ENCODE data around the gene RPS6KA5. TPM values are rescaled to one million over a fixed set of nuclear protein-coding genes. Genes with fewer than 3 reads are reported as not detected.
"Not testable (repeated sequence)": the region's sequence is repeated elsewhere in the genome, so short reads cannot be mapped to it uniquely, and the experiment has no call there.

Gene RPS6KA5
- total RNA-seq, 4 donors from 2014 or later: 5.8 to 18.4 (median 9.8) TPM

DNA sequence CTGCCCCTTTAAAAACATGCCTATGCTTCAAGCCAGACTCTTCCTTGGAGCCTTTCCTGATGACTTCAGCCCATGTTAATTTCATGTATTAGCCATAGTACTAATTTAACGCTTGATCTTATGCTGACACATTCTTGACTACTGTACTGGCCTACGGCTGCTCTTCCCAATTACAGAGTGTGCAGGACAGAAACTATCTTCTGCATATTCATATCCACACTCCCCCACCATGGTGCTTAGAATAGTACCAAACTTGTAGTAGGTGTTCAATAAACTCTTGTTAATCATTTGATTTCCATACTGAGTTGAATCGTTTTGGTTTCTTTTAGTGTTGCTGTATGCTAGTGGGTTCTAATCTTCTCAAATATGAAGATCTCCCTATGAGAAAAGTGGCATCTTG is 31.6 kb upstream of the RPS6KA5 start:
- intact Hi-C loops (cut with DNase I; ENCODE audit: low total_unique reads): loop anchor here (5.0 kb wide), 1 partner anchor 55 kb away; no protein-coding TSS in a partner anchor
- Histone ChIP-seq H3K4me1 (peaks cover 16 to 30% of the 10 kb centered on the region in 2 donors), H3K27ac (peak overlapping the region in 3 of 4 donors; percentile 21 to 94 (median 94)), H3K9me3 (no peaks in the 10 kb centered on the region), H3K4me3 (no peak overlapping the region), H3K36me3 (no peaks in the 10 kb centered on the region), H3K27me3 (no peaks in the 10 kb centered on the region)
- no peak for ATAC-seq
- in situ Hi-C loops (cut with MboI; ENCODE audit: low sequenced_read_pairs in 4 of 4): no loop called here
- no peak for DNase-seq
- TF ChIP-seq CTCF (IDR thresholded peaks at IDR 0.05 in 4 of 5, conservative IDR thresholded peaks at IDR 0.05 in 1 of 5) (no peak), POLR2A (IDR thresholded peaks at IDR 0.05) (no peak)

DNA sequence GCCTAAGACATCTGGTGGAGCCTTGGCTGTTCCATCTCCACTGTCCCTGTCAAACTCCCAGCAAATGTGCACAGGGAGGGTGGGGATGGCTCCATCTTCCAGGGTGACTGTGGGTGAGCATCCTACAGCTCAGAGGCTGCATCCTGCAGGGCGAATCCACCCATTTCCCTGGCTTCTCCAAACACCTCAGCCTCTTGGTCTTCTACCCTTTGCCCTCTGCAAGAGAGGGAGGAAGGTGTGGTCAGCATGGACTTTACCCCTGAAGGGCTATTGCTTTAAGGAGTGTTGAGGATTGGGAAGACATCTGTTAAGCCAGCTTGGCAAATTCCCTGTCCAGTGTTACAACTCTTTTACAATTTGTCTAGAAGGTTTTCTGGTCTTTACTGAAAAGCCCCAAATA is 30.3 kb upstream of the RPS6KA5 start:
- in situ Hi-C loops (cut with MboI; ENCODE audit: low sequenced_read_pairs in 4 of 4): no loop called here
- Histone ChIP-seq H3K27me3 (no peaks in the 10 kb centered on the region), H3K27ac (no peak overlapping the region), H3K9me3 (no peaks in the 10 kb centered on the region), H3K36me3 (no peaks in the 10 kb centered on the region), H3K4me3 (no peak overlapping the region), H3K4me1 (peaks cover 13 to 25% of the 10 kb centered on the region in 2 donors)
- ATAC-seq (no peak), DNase-seq (no peak)
- TF ChIP-seq POLR2A (IDR thresholded peaks at IDR 0.05) (no peak), CTCF (IDR thresholded peaks at IDR 0.05 in 4 of 5, conservative IDR thresholded peaks at IDR 0.05 in 1 of 5) (no peak)
- intact Hi-C loops (cut with DNase I; ENCODE audit: low total_unique reads): loop anchor here (5.0 kb wide), 1 partner anchor 57 kb away; no protein-coding TSS in a partner anchor

- no peak for ATAC-seq
- no peaks in the 10 kb centered on the region for H3K9me3 ChIP-seq
- intact Hi-C loops (cut with DNase I; ENCODE audit: low total_unique reads): loop anchor here (5.0 kb wide), 1 partner anchor 57 kb away; no protein-coding TSS in a partner anchor
- no peaks in the 10 kb centered on the region for H3K27me3 ChIP-seq
- H3K4me1 ChIP-seq: peaks cover 9 to 19% of the 10 kb centered on the region in 2 donors
- H3K4me3 ChIP-seq: no peak overlapping the region
- DNase-seq: no peak
- no peak overlapping the region for H3K27ac ChIP-seq
- TF ChIP-seq POLR2A (IDR thresholded peaks at IDR 0.05) (no peak), CTCF (IDR thresholded peaks at IDR 0.05 in 4 of 5, conservative IDR thresholded peaks at IDR 0.05 in 1 of 5) (no peak)
- in situ Hi-C loops (cut with MboI; ENCODE audit: low sequenced_read_pairs in 4 of 4): no loop called here
- H3K36me3 ChIP-seq: no peaks in the 10 kb centered on the region
Measured at GRCh38 chr14:91089958-91090535, 29.6 kb upstream of the RPS6KA5 start.

DNA sequence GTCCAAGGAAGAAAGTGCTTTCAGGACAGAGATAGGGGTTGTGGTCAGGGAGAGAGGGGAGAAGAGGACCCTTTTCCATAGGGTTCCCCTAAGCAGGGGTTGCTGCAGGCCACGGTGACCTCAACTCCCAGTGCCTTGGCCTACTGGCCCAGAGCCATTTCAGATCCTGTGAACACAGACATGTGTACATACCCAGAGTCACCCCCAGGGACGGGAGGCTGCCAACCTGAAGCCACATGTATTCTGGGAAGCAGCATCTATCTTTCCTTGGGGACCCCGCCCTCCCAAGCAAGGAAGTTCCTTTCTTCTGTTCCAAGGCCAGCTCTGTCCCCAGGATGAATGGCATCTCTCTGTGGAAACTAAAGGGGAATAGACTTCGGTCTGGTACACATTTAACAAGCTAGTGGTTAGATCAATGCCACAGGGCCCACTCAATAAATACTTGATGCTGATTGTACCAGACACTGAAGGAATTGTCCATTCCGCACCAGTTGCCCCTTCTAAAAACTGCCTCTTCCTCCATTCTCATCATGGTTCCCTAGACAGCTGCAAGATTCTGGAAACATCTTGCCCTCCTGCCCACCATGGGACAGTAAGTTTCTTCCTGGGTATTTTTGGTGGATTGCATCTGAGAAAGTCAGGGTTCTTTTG is 28.3 kb upstream of the RPS6KA5 start:
- in situ Hi-C loops (cut with MboI; ENCODE audit: low sequenced_read_pairs in 4 of 4) (no loop called here), intact Hi-C loops (cut with DNase I; ENCODE audit: low total_unique reads) (no loop called here)
- Histone ChIP-seq H3K36me3 (no peaks in the 10 kb centered on the region), H3K27ac (no peak overlapping the region), H3K4me3 (no peak overlapping the region), H3K9me3 (no peaks in the 10 kb centered on the region), H3K4me1 (peaks cover 2 to 6% of the 10 kb centered on the region in 2 donors), H3K27me3 (no peaks in the 10 kb centered on the region)
- ATAC-seq: no peak
- TF ChIP-seq POLR2A (IDR thresholded peaks at IDR 0.05): no peak
- no peak for TF ChIP-seq CTCF (IDR thresholded peaks at IDR 0.05 in 4 of 5, conservative IDR thresholded peaks at IDR 0.05 in 1 of 5)
- DNase-seq: no peak

DNA sequence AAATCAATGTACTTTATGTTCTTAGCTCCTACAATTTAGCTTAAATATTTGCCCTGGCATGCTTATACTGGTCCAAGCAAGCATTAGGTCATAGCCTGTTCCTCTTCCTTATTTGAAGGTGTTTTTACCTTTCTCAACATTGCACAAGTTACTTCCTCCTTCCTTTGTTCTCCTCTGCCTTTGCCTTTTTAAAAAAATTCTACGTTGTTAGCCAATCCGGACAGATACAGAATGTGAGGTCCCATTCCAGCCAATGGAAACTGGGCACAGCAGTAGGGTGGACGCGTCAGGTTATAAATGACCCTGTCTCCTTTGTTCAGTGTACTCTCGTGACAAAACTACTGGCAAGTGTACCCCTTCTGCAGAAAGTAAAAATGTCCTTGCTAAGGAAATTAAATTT is 27.0 kb upstream of the RPS6KA5 start:
- H3K27me3 ChIP-seq; in situ Hi-C loops (cut with MboI; ENCODE audit: low sequenced_read_pairs in 4 of 4): not testable (repeated sequence)

More for the DNA sequence above, 27.0 kb upstream of the RPS6KA5 start:
- H3K4me3 ChIP-seq; H3K4me1 ChIP-seq; H3K36me3 ChIP-seq; H3K9me3 ChIP-seq; DNase-seq; intact Hi-C loops (cut with DNase I; ENCODE audit: low total_unique reads); ATAC-seq; H3K27ac ChIP-seq: not testable (repeated sequence)

All from gastrocnemius medialis (tissue), 4 donors.